Prostate gland (tissue), 2 donors: ENCODE results near the gene ANO6. TPM values are rescaled to one million over a fixed set of nuclear protein-coding genes. Genes with fewer than 3 reads are reported as not detected.

ENCODE experiments used
- DNase-seq: peaks from one replicate; pipeline ENCODE4 v3.0.0-alpha.2; 2019; ENCODE audit warnings: low spot score
- H3K27ac ChIP-seq, 2 donors: fragments of 200-600 bp; sonication (generic); 2 replicates each; pipeline ENCODE4 v1.5.1; 2017 to 2019
- H3K27me3 ChIP-seq: fragments of 200-600 bp; sonication (generic); replicated peaks from 2 replicates; pipeline ENCODE4 v1.5.1; 2019; ENCODE audit not compliant: insufficient read depth
- H3K36me3 ChIP-seq, 2 donors: fragments of 200-600 bp; sonication (generic); 1 replicate in 1 of 2; 2 replicates in 1 of 2; pipeline versions ENCODE4 v1.5.1 to v1.8.1; 2017 to 2019
- H3K4me1 ChIP-seq: fragments of 200-600 bp; sonication (generic); replicated peaks from 2 replicates; pipeline ENCODE4 v1.5.1; 2019
- H3K4me3 ChIP-seq, 2 donors: fragments of 200-600 bp; sonication (generic); 2 replicates each; pipeline ENCODE4 v1.5.1; 2017 to 2019
- H3K9me3 ChIP-seq: fragments of 200-600 bp; sonication (generic); 2 replicates; pipeline ENCODE4 v1.5.1; 2017
- CTCF ChIP-seq, 4 experiments: fragments of 200-600 bp in 2 of 4; fragments of 450-650 bp in 2 of 4; sonication (generic) in 2 of 4; IDR thresholded peaks; 1 replicate in 3 of 4; 2 replicates in 1 of 4; pipeline ENCODE4 v1.5.1; 2016 to 2019; ENCODE audit warnings: antibody characterized with exemption in 4 of 4, mild to moderate bottlenecking in 2 of 4, moderate library complexity in 2 of 4
- POLR2A ChIP-seq: fragments of 450-650 bp; IDR thresholded peaks from one replicate; pipeline ENCODE4 v1.6.1; 2016; ENCODE audit warnings: antibody characterized with exemption, mild to moderate bottlenecking
- POLR2AphosphoS5 ChIP-seq: sonication (generic); formaldehyde crosslinking; IDR thresholded peaks from one replicate; pipeline ENCODE4 v1.6.1; 2017; ENCODE audit warnings: antibody characterized with exemption
- WGBS: methylation state at CpG from one replicate; pipeline ENCODE4 v1.1.5; 2018; 5-methylcytosine and 5-hydroxymethylcytosine counted together
- intact Hi-C: fragments of 100-400 bp; cut with DNase I; formaldehyde crosslinking; loops from one replicate; pipeline ENCODE4 v1.14.2; 2022
- total RNA-seq, 2 donors: library from RNA; depleted of rRNA; stranded (reverse); fragments of >200 nt; gene quantifications; one replicate each; pipeline ENCODE4 v1.1.0, GENCODE V29; 2016

ANO6 gene
- total RNA-seq, 2 donors from 2014 or later, result 36.8 to 78.8 TPM

GRCh38 chr12:45285717-45286116, 69.8 kb downstream of the ANO6 start:
- TF ChIP-seq POLR2AphosphoS5 (no peak), CTCF (IDR thresholded peaks at IDR 0.05) (no peak), POLR2A (no peak)
- H3K9me3 ChIP-seq, result no peaks in the 10 kb centered on the region
- H3K36me3 ChIP-seq, result no peaks in the 10 kb centered on the region
- H3K27ac ChIP-seq, result no peak overlapping the region
- intact Hi-C loops, result no loop called here
- no peaks in the 10 kb centered on the region for H3K4me1 ChIP-seq
- no peak overlapping the region for H3K4me3 ChIP-seq
- 92% methylated on average over 2 of the region's 2 CpGs for WGBS
- H3K27me3 ChIP-seq, result no peaks in the 10 kb centered on the region
- no peak for DNase-seq

- Histone ChIP-seq H3K36me3 (no peaks in the 10 kb centered on the region), H3K4me1 (no peaks in the 10 kb centered on the region), H3K4me3 (no peak overlapping the region), H3K27me3 (no peaks in the 10 kb centered on the region), H3K27ac (no peak overlapping the region), H3K9me3 (no peaks in the 10 kb centered on the region)
- WGBS, result 98% methylated on average over 2 of the region's 2 CpGs
- intact Hi-C loops, result no loop called here
- no peak for DNase-seq
- TF ChIP-seq CTCF (IDR thresholded peaks at IDR 0.05), result no peak
- no peak for TF ChIP-seq POLR2A
- no peak for TF ChIP-seq POLR2AphosphoS5
Measured at GRCh38 chr12:45286621-45287020, 70.7 kb downstream of the ANO6 start.

GRCh38 chr12:45289245-45290215, 73.6 kb downstream of the ANO6 start:
- 95% methylated on average over 4 of the region's 4 CpGs for WGBS
- TF ChIP-seq POLR2A (no peak), POLR2AphosphoS5 (no peak), CTCF (IDR thresholded peaks at IDR 0.05) (no peak)
- intact Hi-C loops, result no loop called here
- no peak overlapping the region for H3K4me3 ChIP-seq
- no peaks in the 10 kb centered on the region for H3K9me3 ChIP-seq
- DNase-seq, result no peak
- no peaks in the 10 kb centered on the region for H3K4me1 ChIP-seq
- H3K27me3 ChIP-seq, result no peaks in the 10 kb centered on the region
- no peaks in the 10 kb centered on the region for H3K36me3 ChIP-seq
- H3K27ac ChIP-seq, result no peak overlapping the region

- Histone ChIP-seq H3K4me3 (no peak overlapping the region), H3K9me3 (no peaks in the 10 kb centered on the region), H3K36me3 (no peaks in the 10 kb centered on the region), H3K27ac (no peak overlapping the region), H3K4me1 (no peaks in the 10 kb centered on the region), H3K27me3 (no peaks in the 10 kb centered on the region)
- DNase-seq, result no peak
- WGBS, result 64% methylated on average over 2 of the region's 2 CpGs
- TF ChIP-seq POLR2AphosphoS5, result no peak
- TF ChIP-seq POLR2A, result no peak
- intact Hi-C loops, result no loop called here
Measured at GRCh38 chr12:45290216-45290605, 74.3 kb downstream of the ANO6 start.

GRCh38 chr12:45291518-45291917, 75.6 kb downstream of the ANO6 start:
- Histone ChIP-seq H3K27me3 (no peaks in the 10 kb centered on the region), H3K4me3 (no peak overlapping the region), H3K27ac (peak overlapping the region; percentile 39 to 57), H3K36me3 (no peaks in the 10 kb centered on the region), H3K4me1 (no peaks in the 10 kb centered on the region), H3K9me3 (no peaks in the 10 kb centered on the region)
- 67% methylated on average over 1 of the region's 1 CpG for WGBS
- TF ChIP-seq POLR2AphosphoS5 (no peak), POLR2A (no peak), CTCF (IDR thresholded peaks at IDR 0.05) (no peak)
- intact Hi-C loops, result no loop called here
- DNase-seq, result no peak
